Measurements from ENCODE around the gene SEC24C.

The SEC24C gene

DNA sequence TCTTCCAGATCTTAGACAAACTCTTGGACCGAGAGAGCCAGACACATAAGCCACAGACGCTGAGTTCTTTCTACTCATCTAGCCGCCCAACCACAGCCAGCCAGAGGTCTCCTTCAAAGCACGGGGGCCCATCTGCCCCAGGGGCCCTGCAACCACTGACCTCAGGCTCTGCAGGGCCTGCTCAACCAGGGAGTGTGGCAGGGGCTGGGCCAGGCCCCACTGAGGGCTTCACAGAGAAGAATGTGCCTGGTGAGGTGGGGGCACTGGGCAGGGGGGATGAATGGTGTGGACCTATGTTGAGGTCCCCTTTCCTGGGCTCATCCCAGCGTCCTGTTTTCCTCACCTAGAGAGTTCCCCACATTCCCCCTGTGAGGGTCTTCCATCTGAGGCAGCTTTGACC is 52.6 kb downstream of the SEC24C start:
- POLR2A ChIA-PET, result no interaction called here
- no peak for TF ChIP-seq SUZ12 (IDR thresholded peaks at IDR 0.05)
- no peak for TF ChIP-seq L3MBTL2 (conservative IDR thresholded peaks at IDR 0.05)
- no peak for TF ChIP-seq FOXA1 (IDR thresholded peaks at IDR 0.05)
- no peak for TF ChIP-seq LEF1 (IDR thresholded peaks at IDR 0.05; ENCODE audit: borderline replicate concordance)

DNA sequence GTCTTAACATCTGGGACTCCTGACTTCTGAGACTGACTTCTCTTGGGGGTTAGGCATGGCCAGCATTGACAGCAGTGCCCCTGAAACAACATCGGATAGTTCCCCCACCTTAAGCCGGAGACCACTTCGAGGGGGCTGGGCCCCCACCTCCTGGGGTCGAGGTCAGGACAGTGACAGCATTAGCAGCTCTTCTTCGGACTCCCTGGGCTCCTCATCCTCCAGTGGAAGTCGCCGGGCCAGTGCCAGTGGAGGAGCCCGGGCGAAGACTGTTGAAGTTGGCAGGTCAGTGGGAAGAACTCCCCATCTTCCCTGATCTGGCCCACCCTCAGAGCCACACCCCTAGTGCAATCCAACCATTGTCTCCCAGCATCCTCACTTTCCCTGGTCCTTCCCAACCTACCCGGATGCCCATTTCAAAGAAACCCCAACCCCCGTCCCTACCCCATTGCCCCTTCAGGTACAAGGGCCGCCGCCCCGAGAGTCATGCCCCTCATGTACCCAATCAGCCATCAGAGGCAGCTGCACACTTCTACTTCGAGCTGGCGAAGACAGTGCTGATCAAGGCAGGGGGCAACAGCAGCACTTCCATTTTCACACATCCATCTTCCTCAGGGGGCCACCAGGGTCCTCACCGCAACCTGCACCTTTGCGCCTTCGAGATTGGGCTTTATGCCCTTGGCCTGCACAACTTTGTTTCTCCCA is 53.3 kb downstream of the SEC24C start:
- POLR2A ChIA-PET, result no interaction called here
- no peak for DNase-seq (ENCODE audit: extremely low spot score)
- CTCF ChIA-PET, result no interaction called here

More for the DNA sequence above, 52.6 kb downstream of the SEC24C start:
- CTCF ChIA-PET, result no interaction called here
- no peak for DNase-seq (ENCODE audit: extremely low spot score)

DNA sequence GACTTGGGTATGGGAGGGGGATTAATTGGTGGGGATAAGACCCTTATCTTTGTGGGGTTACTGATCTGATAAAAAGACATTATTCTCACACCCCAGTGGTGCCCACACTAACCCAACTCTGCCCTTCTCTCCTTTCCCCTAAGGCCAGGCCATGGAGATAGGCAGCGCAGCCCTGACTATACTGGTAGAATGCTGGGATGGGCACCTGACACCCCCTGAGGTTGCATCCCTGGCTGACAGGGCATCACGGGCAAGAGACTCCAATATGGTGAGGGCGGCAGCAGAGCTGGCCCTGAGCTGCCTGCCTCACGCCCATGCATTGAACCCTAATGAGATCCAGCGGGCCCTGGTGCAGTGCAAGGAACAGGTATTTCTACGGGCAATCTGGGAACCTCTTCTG is 53.9 kb downstream of the SEC24C start:
- ChIA-PET CTCF (no interaction called here), POLR2A (interaction anchor here (1.7 kb wide), 1 partner anchor 12 kb away, joined by 5 read pairs; the partner anchor contains the start of gene ZSWIM8)
- TF ChIP-seq FOXA1 (IDR thresholded peaks at IDR 0.05) (no peak), ZNF384 (IDR thresholded peaks at IDR 0.05) (no peak), FOXK2 (IDR thresholded peaks at IDR 0.05) (no peak), SUZ12 (IDR thresholded peaks at IDR 0.05) (no peak), CTBP1 (IDR thresholded peaks at IDR 0.05; ENCODE audit: borderline replicate concordance) (no peak), L3MBTL2 (conservative IDR thresholded peaks at IDR 0.05) (no peak)
- TF ChIP-seq, protein P1, sequence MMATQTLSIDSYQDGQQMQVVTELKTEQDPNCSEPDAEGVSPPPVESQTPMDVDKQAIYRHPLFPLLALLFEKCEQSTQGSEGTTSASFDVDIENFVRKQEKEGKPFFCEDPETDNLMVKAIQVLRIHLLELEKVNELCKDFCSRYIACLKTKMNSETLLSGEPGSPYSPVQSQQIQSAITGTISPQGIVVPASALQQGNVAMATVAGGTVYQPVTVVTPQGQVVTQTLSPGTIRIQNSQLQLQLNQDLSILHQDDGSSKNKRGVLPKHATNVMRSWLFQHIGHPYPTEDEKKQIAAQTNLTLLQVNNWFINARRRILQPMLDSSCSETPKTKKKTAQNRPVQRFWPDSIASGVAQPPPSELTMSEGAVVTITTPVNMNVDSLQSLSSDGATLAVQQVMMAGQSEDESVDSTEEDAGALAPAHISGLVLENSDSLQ (IDR thresholded peaks at IDR 0.05), result no peak
- DNase-seq (ENCODE audit: extremely low spot score), result no peak

More for the DNA sequence above, 53.3 kb downstream of the SEC24C start:
- no peak for TF ChIP-seq SUZ12 (IDR thresholded peaks at IDR 0.05)
- TF ChIP-seq TARDBP (IDR thresholded peaks at IDR 0.05), result no peak
- no peak for TF ChIP-seq HDGF (IDR thresholded peaks at IDR 0.05; ENCODE audit: borderline replicate concordance)
- no peak for TF ChIP-seq ZNF384 (IDR thresholded peaks at IDR 0.05)
- TF ChIP-seq L3MBTL2 (conservative IDR thresholded peaks at IDR 0.05), result no peak
- no peak for TF ChIP-seq SP1 (IDR thresholded peaks at IDR 0.05)
- TF ChIP-seq FOXA1 (IDR thresholded peaks at IDR 0.05), result no peak
- no peak for TF ChIP-seq CTBP1 (IDR thresholded peaks at IDR 0.05; ENCODE audit: borderline replicate concordance)
- TF ChIP-seq BHLHE40 (IDR thresholded peaks at IDR 0.05; ENCODE audit: borderline replicate concordance), result no peak
- no peak for TF ChIP-seq FOXM1 (IDR thresholded peaks at IDR 0.05; ENCODE audit: borderline replicate concordance)
- TF ChIP-seq FOXK2 (IDR thresholded peaks at IDR 0.05), result no peak
- TF ChIP-seq ELF4 (IDR thresholded peaks at IDR 0.05), result no peak
- TF ChIP-seq, protein P1 (IDR thresholded peaks at IDR 0.05), result no peak
- no peak for TF ChIP-seq ARNT (IDR thresholded peaks at IDR 0.05)

DNA sequence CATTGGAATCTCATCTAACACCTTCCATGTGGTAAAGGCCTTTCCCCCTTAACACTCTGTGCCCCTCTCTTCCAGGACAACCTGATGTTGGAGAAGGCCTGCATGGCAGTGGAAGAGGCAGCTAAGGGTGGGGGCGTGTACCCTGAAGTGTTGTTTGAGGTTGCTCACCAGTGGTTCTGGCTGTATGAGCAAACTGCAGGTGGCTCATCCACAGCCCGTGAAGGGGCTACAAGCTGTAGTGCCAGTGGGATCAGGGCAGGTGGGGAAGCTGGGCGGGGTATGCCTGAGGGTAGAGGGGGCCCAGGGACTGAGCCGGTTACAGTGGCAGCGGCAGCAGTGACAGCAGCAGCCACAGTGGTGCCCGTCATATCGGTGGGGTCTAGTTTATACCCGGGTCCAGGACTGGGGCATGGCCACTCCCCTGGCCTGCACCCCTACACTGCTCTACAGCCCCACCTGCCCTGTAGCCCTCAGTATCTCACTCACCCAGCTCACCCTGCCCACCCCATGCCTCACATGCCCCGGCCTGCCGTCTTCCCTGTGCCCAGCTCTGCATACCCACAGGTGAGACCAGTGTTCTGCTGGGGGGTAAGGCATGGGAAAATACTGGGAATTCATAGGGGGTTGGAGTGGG is 54.9 kb downstream of the SEC24C start:
- ChIA-PET CTCF (no interaction called here), POLR2A (interaction anchor here (1.7 kb wide), 1 partner anchor 13 kb away, joined by 5 read pairs; the partner anchor contains the start of gene ZSWIM8)
- TF ChIP-seq BHLHE40 (IDR thresholded peaks at IDR 0.05; ENCODE audit: borderline replicate concordance), result no peak
- no peak for TF ChIP-seq ELF4 (IDR thresholded peaks at IDR 0.05)
- no peak for TF ChIP-seq ZNF384 (IDR thresholded peaks at IDR 0.05)
- no peak for TF ChIP-seq TARDBP (IDR thresholded peaks at IDR 0.05)
- TF ChIP-seq FOXA1 (IDR thresholded peaks at IDR 0.05), result no peak
- no peak for TF ChIP-seq L3MBTL2 (conservative IDR thresholded peaks at IDR 0.05)
- TF ChIP-seq FOXK2 (IDR thresholded peaks at IDR 0.05), result no peak
- TF ChIP-seq, protein P1 (IDR thresholded peaks at IDR 0.05), result no peak
- TF ChIP-seq SP1 (IDR thresholded peaks at IDR 0.05), result no peak
- TF ChIP-seq LEF1 (IDR thresholded peaks at IDR 0.05; ENCODE audit: borderline replicate concordance), result no peak
- TF ChIP-seq HDGF (IDR thresholded peaks at IDR 0.05; ENCODE audit: borderline replicate concordance), result no peak
- no peak for TF ChIP-seq CTBP1 (IDR thresholded peaks at IDR 0.05; ENCODE audit: borderline replicate concordance)
- TF ChIP-seq SUZ12 (IDR thresholded peaks at IDR 0.05), result no peak
- no peak for DNase-seq (ENCODE audit: extremely low spot score)

DNA sequence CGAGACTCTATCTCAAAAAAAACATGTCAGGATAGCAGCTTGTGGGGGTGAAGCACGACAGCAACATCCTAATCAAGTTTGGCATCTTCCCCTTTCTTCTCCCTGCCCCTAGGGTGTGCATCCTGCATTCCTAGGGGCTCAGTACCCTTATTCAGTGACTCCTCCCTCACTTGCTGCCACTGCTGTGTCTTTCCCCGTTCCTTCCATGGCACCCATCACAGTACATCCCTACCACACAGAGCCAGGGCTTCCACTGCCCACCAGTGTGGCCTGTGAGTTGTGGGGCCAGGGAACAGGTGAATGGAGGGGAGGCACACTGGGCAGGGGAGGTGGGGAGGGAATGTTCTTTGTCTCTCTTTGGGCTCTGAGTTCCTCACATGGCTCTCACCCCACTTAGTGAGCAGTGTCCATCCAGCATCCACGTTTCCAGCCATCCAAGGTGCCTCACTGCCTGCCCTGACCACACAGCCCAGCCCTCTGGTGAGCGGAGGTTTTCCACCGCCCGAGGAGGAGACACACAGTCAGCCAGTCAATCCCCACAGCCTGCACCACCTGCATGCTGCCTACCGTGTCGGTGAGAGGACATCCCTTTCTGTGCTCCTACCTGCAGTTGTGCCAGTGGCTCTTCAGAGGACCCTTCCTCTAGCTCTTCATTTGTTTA is 55.9 kb downstream of the SEC24C start:
- DNase-seq (ENCODE audit: extremely low spot score), result no peak
- TF ChIP-seq FOXK2 (IDR thresholded peaks at IDR 0.05) (no peak), NFRKB (IDR thresholded peaks at IDR 0.05) (no peak), BHLHE40 (IDR thresholded peaks at IDR 0.05; ENCODE audit: borderline replicate concordance) (no peak), SP1 (IDR thresholded peaks at IDR 0.05) (no peak), L3MBTL2 (conservative IDR thresholded peaks at IDR 0.05) (no peak), LEF1 (IDR thresholded peaks at IDR 0.05; ENCODE audit: borderline replicate concordance) (no peak), FOXM1 (IDR thresholded peaks at IDR 0.05; ENCODE audit: borderline replicate concordance) (no peak), ELF4 (IDR thresholded peaks at IDR 0.05) (no peak), ZNF384 (IDR thresholded peaks at IDR 0.05) (no peak), SUZ12 (IDR thresholded peaks at IDR 0.05) (no peak), HDGF (IDR thresholded peaks at IDR 0.05; ENCODE audit: borderline replicate concordance) (no peak)
- ChIA-PET POLR2A (interaction anchor here (1.7 kb wide), 1 partner anchor 14 kb away, joined by 5 read pairs; the partner anchor contains the start of gene ZSWIM8), CTCF (no interaction called here)
